IPS-18a (cell line): Measurements from ENCODE around the gene GPC3.

Experiments used
- H3K27ac ChIP-seq: one replicate; pipeline ENCODE4 v1.5.1; 2013; ENCODE audit warnings: low read length
- H3K27me3 ChIP-seq: one replicate; pipeline ENCODE4 v1.6.1; 2013; ENCODE audit warnings: mild to moderate bottlenecking, low read length; ENCODE audit not compliant: control insufficient read depth, insufficient read depth
- H3K36me3 ChIP-seq: one replicate; pipeline ENCODE4 v1.6.1; 2013; ENCODE audit warnings: low read depth, low read length; ENCODE audit not compliant: control insufficient read depth
- H3K4me1 ChIP-seq: one replicate; pipeline ENCODE4 v1.6.1; 2013; ENCODE audit warnings: low read depth, low read length; ENCODE audit not compliant: control insufficient read depth
- H3K4me3 ChIP-seq: one replicate; pipeline ENCODE4 v1.5.1; 2013; ENCODE audit warnings: low read length
- H3K9ac ChIP-seq: one replicate; pipeline ENCODE4 v1.6.1; 2013; ENCODE audit warnings: mild to moderate bottlenecking, low read length, moderate library complexity
- H3K9me3 ChIP-seq: one replicate; pipeline ENCODE4 v1.6.1; 2013; ENCODE audit warnings: low read depth, low read length; ENCODE audit not compliant: control insufficient read depth

The GPC3 gene

GRCh38 chrX:133495464-133496391 is 489.7 kb downstream of the GPC3 start:
- no peak overlapping the region for H3K4me3 ChIP-seq
- H3K27me3 ChIP-seq: no peaks in the 10 kb centered on the region
- no peaks in the 10 kb centered on the region for H3K4me1 ChIP-seq
- H3K36me3 ChIP-seq: no peaks in the 10 kb centered on the region
- peaks cover 12% of the 10 kb centered on the region for H3K9me3 ChIP-seq
- no peak overlapping the region for H3K9ac ChIP-seq
- no peak overlapping the region for H3K27ac ChIP-seq

DNA sequence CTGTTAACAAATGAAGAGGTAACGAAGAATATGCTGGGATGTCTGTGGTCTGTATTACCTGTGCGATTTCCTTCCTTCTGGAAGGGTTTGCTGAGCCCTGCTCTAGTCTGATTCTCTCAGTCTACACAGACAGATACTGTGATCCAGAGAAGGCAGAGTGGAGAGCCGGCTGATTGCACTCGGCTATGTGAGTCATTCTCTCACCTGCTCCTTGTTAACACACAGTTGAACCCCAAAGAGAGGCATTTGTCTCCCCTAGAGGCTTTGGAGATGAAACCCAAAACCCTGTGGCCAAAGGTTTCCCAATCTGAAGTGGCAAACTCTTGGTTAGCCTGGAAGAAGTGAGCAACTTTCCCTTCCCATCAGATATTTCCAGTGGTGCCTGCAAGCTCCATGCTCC is 492.0 kb downstream of the GPC3 start:
- Histone ChIP-seq H3K27me3 (no peaks in the 10 kb centered on the region), H3K4me3 (no peak overlapping the region), H3K27ac (no peak overlapping the region)

DNA sequence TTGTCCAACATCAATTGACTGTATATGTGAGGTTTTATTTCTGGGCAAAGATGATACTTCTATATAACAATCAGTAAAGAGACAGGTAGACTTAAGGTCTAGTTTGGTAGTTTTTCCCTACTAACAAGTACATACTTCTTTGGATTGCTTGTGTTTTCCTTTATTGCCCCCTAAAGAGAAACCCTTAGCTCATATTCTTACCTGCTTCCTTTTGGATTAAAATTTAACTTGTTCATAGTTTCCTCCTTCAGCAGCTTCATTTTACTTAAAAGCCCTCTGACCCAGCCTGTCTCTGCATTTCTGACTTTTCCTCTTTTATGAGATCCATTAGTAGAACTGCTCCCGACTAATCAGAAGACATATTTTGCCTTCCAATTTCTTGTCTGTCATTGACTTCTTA is 494.4 kb downstream of the GPC3 start:
- no peaks in the 10 kb centered on the region for H3K36me3 ChIP-seq
- no peak overlapping the region for H3K27ac ChIP-seq
- H3K9ac ChIP-seq: no peak overlapping the region
- peaks cover 6% of the 10 kb centered on the region for H3K9me3 ChIP-seq
- H3K27me3 ChIP-seq: no peaks in the 10 kb centered on the region
- H3K4me1 ChIP-seq: no peaks in the 10 kb centered on the region
- no peak overlapping the region for H3K4me3 ChIP-seq

More for the DNA sequence above, 492.0 kb downstream of the GPC3 start:
- Histone ChIP-seq H3K9ac (no peak overlapping the region), H3K9me3 (peaks cover 12% of the 10 kb centered on the region), H3K36me3 (no peaks in the 10 kb centered on the region), H3K4me1 (no peaks in the 10 kb centered on the region)
